ENCODE results near the gene NMBR. TPM values are rescaled to one million over a fixed set of nuclear protein-coding genes. Genes with fewer than 3 reads are reported as not detected.

Gene NMBR
- total RNA-seq, 1 experiment from 2014 or later: not detected

DNA sequence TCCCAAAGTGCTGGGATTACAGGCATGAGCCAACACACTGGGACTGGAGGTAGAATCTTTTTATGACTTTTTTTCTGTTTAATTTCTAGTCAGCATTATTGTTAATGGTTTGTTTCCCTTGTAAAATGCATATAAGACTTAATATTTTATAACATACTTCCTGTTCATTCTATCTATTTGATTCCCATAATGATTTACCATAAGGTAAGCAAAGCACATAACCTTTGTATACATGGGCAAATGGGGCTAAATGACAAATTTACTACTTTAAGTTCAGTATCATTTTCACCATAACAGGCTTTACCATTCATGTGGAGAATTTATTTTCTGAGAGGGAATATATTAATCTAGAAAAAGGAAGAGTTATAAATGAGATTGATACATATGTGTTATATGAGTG lies 24.4 kb upstream of the NMBR start:
- Histone ChIP-seq H3K79me2 (ENCODE audit: insufficient read depth, low read length) (peaks cover 28% of the 10 kb centered on the region), H3K36me3 (ENCODE audit: control insufficient read depth in 1 of 2, insufficient read depth in 2 of 2, low read length in 2 of 2) (peaks cover 14 to 41% of the 10 kb centered on the region in 2 experiments), H3K9ac (ENCODE audit: low read length) (no peak overlapping the region), H3K4me1 (ENCODE audit: control insufficient read depth in 1 of 2, insufficient read depth in 2 of 2, low read length in 2 of 2) (no peaks in the 10 kb centered on the region), H3K27ac (ENCODE audit: low read depth, low read length) (no peak overlapping the region), H3K4me3 (replicated peaks in 1 of 2; ENCODE audit: low read depth in 1 of 2, low read length in 2 of 2) (no peak overlapping the region), H4K20me1 (ENCODE audit: insufficient read depth) (no peaks in the 10 kb centered on the region; the same call in 1 of the 2 replicates), H3K9me3 (ENCODE audit: control insufficient read depth in 1 of 2, insufficient read depth in 1 of 2, low read depth in 1 of 2, low read length in 2 of 2) (no peaks in the 10 kb centered on the region), H2AFZ (ENCODE audit: low read depth, low read length, poor library complexity, severe bottlenecking) (no peak overlapping the region), H3K27me3 (ENCODE audit: insufficient read depth, low read length) (no peaks in the 10 kb centered on the region), H3K4me2 (ENCODE audit: low read length) (no peak overlapping the region), H3K9me2 (ENCODE audit: insufficient read depth) (no peaks in the 10 kb centered on the region)
- ATAC-seq (no peak), DNase-seq (ENCODE audit: low read depth, low spot score) (no peak)
- TF ChIP-seq TCF7L2 (IDR thresholded peaks at IDR 0.05; ENCODE audit: borderline replicate concordance, extremely low read depth, insufficient read depth, insufficient read length): no peak
- TF ChIP-seq, protein P1, sequence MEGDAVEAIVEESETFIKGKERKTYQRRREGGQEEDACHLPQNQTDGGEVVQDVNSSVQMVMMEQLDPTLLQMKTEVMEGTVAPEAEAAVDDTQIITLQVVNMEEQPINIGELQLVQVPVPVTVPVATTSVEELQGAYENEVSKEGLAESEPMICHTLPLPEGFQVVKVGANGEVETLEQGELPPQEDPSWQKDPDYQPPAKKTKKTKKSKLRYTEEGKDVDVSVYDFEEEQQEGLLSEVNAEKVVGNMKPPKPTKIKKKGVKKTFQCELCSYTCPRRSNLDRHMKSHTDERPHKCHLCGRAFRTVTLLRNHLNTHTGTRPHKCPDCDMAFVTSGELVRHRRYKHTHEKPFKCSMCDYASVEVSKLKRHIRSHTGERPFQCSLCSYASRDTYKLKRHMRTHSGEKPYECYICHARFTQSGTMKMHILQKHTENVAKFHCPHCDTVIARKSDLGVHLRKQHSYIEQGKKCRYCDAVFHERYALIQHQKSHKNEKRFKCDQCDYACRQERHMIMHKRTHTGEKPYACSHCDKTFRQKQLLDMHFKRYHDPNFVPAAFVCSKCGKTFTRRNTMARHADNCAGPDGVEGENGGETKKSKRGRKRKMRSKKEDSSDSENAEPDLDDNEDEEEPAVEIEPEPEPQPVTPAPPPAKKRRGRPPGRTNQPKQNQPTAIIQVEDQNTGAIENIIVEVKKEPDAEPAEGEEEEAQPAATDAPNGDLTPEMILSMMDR (IDR thresholded peaks at IDR 0.05 in 2 of 3, conservative IDR thresholded peaks at IDR 0.05 in 1 of 3; ENCODE audit: borderline replicate concordance in 1 of 3, insufficient read depth in 1 of 3, low read depth in 2 of 3, low read length in 2 of 3): no peak
- TF ChIP-seq RAD21 (IDR thresholded peaks at IDR 0.05; ENCODE audit: low read depth): no peak
- ChIA-PET POLR2A (no interaction called here), RAD21 (ENCODE audit: low non-redundant PET in 1 of 2, low total read pairs in 2 of 2, uncharacterized antibody in 2 of 2, unreplicated experiment in 2 of 2) (no interaction called here), CTCF (interaction anchor here (1.0 kb wide), 1 partner anchor 15 kb away, joined by 3 read pairs; no protein-coding TSS in a partner anchor)
- intact Hi-C loops (cut with micrococcal nuclease): no loop called here
- no TSS peak for BruUV-seq (replicated peaks)

DNA sequence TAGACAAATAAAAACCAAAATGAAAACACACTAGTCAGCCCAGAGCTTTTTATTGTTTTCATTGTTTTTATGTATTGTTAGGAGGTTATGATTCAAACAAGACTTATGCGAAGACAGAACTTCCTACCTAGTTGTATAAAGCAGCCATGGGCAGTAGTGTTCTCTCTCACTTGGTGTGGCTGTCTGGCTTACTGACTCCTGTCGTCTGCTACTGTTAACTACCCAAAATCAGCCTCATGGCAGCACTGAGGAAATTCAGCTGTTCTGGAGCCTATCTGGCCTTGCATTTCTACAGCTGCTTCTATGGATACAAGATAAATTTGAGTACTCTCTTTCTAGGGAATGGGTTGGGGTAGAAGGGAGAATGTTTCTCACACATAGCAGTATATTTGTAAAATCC lies 20.6 kb upstream of the NMBR start:
- ChIA-PET RAD21 (ENCODE audit: low non-redundant PET in 1 of 2, low total read pairs in 2 of 2, uncharacterized antibody in 2 of 2, unreplicated experiment in 2 of 2) (no interaction called here), POLR2A (no interaction called here), CTCF (no interaction called here)
- H3K4me1 ChIP-seq (ENCODE audit: control insufficient read depth in 1 of 2, insufficient read depth in 2 of 2, low read length in 2 of 2): no peaks in the 10 kb centered on the region
- H3K4me2 ChIP-seq (ENCODE audit: low read length): no peak overlapping the region
- H3K9ac ChIP-seq (ENCODE audit: low read length): no peak overlapping the region
- intact Hi-C loops (cut with micrococcal nuclease): no loop called here
- H2AFZ ChIP-seq (ENCODE audit: low read depth, low read length, poor library complexity, severe bottlenecking): no peak overlapping the region
- H3K27me3 ChIP-seq (ENCODE audit: insufficient read depth, low read length): no peaks in the 10 kb centered on the region
- no peaks in the 10 kb centered on the region for H3K9me3 ChIP-seq (ENCODE audit: control insufficient read depth in 1 of 2, insufficient read depth in 1 of 2, low read depth in 1 of 2, low read length in 2 of 2)
- H3K9me2 ChIP-seq (ENCODE audit: insufficient read depth): no peaks in the 10 kb centered on the region
- no peak for ATAC-seq
- H3K27ac ChIP-seq (ENCODE audit: low read depth, low read length): no peak overlapping the region
- peaks cover 3% of the 10 kb centered on the region; the same call in 1 of the 2 replicates for H4K20me1 ChIP-seq (ENCODE audit: insufficient read depth)
- TF ChIP-seq RAD21 (IDR thresholded peaks at IDR 0.05; ENCODE audit: low read depth) (no peak), SRF (IDR thresholded peaks at IDR 0.05; ENCODE audit: low read depth) (no peak), SIN3A (IDR thresholded peaks at IDR 0.05; ENCODE audit: low read depth) (no peak)
- TF ChIP-seq, protein P2, sequence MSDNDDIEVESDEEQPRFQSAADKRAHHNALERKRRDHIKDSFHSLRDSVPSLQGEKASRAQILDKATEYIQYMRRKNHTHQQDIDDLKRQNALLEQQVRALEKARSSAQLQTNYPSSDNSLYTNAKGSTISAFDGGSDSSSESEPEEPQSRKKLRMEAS (IDR thresholded peaks at IDR 0.05): no peak
- peaks cover 12 to 28% of the 10 kb centered on the region in 2 experiments for H3K36me3 ChIP-seq (ENCODE audit: control insufficient read depth in 1 of 2, insufficient read depth in 2 of 2, low read length in 2 of 2)
- no peak overlapping the region for H3K4me3 ChIP-seq (replicated peaks in 1 of 2; ENCODE audit: low read depth in 1 of 2, low read length in 2 of 2)
- no peak for DNase-seq (ENCODE audit: low read depth, low spot score)
- BruUV-seq (replicated peaks): no TSS peak
- H3K79me2 ChIP-seq (ENCODE audit: insufficient read depth, low read length): peaks cover 60% of the 10 kb centered on the region

Measured in HCT116 (cell line).